GM10266 (cell line): ENCODE measurements around the gene FOXN4.
A peak's percentile ranks its signal among the peaks of the same experiment; 100 is the strongest.

ENCODE experiments used
- DNase-seq: peaks from one replicate; pipeline ENCODE4 v3.0.0; 2012; ENCODE audit errors: extremely low spot score
- CTCF ChIP-seq: IDR thresholded peaks from 2 replicates; pipeline ENCODE4 v1.5.1; 2012; ENCODE audit warnings: mild to moderate bottlenecking, low read depth; ENCODE audit not compliant: control insufficient read depth, insufficient read depth; ENCODE audit errors: missing control alignments

Gene FOXN4

GRCh38 chr12:109304485-109304884 is 4.6 kb downstream of the FOXN4 start:
- no peak for TF ChIP-seq CTCF

DNA sequence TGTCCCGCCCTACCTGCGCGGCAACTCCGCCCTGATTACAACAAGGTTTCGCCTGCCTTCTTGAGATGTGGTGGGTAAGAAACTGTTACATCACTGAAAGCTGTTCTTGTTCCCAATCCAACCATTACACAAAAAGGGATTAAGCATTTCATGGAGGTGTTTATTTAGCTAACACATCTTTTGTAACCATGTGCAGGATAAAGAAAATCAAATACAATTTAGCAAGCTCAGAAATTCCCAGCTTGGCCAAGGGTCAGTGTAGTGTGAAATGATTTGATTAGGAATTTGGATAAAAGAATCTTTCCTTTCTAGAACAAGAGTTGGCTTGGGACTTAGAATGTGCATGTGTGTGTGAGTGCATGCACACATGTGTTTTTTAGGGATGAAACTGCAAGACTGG is 6.3 kb downstream of the FOXN4 start:
- DNase-seq = no peak
- TF ChIP-seq CTCF = no peak

More at GRCh38 chr12:109304485-109304884, 4.6 kb downstream of the FOXN4 start:
- peak; percentile 6 for DNase-seq

- no peak for TF ChIP-seq CTCF
- DNase-seq = no peak
These were observed 6.7 kb downstream of the FOXN4 start for GRCh38 chr12:109302358-109302757.

- TF ChIP-seq CTCF = no peak
- no peak for DNase-seq
These were observed 7.4 kb downstream of the FOXN4 start for GRCh38 chr12:109301643-109302168.

DNA sequence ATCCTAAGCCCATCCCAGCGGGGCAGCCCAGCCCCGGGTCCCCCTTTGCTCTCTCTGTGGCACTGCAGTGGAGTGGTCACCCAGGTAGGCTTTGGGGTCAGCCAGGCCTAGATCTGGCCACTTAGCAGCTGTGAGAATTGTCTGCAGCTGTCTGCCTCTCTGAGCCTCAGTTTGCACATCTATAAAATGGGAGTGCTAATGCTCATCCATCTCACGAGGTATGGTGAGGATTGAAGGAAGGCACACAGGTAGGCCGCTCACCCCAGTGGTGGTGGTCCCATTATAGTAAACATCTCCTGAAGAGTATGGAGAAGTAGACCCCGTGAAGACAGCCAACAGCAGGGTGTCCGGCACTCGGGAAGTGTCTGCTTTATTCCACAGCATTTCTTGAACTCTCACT is 9.2 kb downstream of the FOXN4 start:
- DNase-seq = no peak
- TF ChIP-seq CTCF = no peak

- no peak for TF ChIP-seq CTCF
- DNase-seq = no peak
These were observed 12.7 kb downstream of the FOXN4 start for GRCh38 chr12:109296431-109296830.

- DNase-seq = no peak
- no peak for TF ChIP-seq CTCF
These were observed 13.2 kb downstream of the FOXN4 start for GRCh38 chr12:109295764-109296425.
